ENCODE results near the gene ZC2HC1B.

The ZC2HC1B gene

DNA sequence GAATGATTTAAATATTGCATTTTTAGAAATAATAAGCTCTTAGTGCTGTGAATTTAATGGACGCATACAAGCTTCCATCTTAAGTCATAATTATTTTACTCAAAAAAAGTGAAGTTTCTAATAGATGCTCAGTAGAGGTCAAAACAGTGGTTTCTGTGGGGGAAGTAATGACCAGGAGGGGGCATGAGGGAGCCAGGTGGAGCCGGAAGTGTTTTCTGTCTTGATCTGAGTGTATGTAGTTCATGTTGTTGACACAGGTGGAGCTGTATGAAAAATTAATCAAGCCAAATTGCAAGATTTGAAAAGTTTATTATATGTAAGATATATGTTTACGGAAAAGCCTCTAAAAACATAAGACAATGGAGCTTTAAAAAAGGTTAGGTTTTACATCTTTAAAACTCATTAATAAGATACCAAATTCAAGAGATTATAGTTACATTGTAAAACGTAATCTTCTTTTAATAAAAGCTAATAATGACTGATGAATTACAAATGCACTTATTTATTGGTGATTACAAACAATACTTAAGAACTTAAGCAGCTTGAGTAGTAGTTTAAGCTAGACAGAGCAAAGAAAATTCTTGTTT lies 75.8 kb downstream of the ZC2HC1B start:
- H3K4me3 ChIP-seq (ENCODE audit: low read depth, low read length), result no peak overlapping the region
- DNase-seq (ENCODE audit: low read depth), result peak; percentile 43
- TF ChIP-seq, protein P1, sequence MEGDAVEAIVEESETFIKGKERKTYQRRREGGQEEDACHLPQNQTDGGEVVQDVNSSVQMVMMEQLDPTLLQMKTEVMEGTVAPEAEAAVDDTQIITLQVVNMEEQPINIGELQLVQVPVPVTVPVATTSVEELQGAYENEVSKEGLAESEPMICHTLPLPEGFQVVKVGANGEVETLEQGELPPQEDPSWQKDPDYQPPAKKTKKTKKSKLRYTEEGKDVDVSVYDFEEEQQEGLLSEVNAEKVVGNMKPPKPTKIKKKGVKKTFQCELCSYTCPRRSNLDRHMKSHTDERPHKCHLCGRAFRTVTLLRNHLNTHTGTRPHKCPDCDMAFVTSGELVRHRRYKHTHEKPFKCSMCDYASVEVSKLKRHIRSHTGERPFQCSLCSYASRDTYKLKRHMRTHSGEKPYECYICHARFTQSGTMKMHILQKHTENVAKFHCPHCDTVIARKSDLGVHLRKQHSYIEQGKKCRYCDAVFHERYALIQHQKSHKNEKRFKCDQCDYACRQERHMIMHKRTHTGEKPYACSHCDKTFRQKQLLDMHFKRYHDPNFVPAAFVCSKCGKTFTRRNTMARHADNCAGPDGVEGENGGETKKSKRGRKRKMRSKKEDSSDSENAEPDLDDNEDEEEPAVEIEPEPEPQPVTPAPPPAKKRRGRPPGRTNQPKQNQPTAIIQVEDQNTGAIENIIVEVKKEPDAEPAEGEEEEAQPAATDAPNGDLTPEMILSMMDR (IDR thresholded peaks at IDR 0.05; ENCODE audit: low read depth, low read length, missing control alignments), result peak; percentile 84

DNA sequence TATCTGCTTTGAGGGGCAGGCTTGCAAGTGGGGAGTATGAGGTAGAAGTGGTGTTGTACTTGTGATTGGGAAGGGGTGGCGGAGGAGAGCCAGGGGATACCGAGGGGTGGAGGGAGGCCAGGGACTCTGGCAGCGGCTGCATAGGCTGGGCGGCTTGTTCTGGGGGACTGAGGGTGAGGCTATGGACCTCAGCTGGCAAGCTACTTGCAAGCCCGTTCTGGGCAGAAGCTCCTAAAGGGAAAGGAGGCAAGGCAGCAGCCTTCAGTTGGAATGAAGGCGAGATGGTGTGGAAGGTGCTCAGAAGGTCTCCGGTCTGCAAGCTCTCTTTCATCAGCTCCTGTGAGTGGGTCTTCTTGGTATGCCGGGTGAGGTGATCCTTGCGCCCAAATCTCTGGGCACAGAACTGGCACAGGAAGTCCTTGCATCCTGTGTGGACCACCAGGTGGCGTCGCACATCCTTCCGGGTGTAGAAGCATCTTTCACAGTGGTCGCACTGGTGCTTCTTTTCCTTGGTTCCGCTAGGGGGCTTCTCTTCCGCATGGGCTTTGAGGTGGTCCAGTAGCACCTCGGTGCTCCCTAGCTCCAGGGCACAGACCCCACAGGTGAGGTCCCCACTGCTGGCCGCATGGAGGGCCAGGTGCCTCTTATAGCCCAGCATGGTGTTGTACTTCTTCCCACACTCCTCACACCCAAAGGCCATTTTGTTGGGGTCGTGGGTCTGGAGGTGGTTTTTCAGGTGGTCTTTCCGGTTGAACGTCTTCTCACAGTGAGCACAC lies 77.8 kb downstream of the ZC2HC1B start:
- TF ChIP-seq, protein P1 (IDR thresholded peaks at IDR 0.05; ENCODE audit: low read depth, low read length, missing control alignments), result peak; percentile 89
- H3K4me3 ChIP-seq (ENCODE audit: low read depth, low read length), result no peak overlapping the region
- peak; percentile 34 for DNase-seq (ENCODE audit: low read depth)

DNA sequence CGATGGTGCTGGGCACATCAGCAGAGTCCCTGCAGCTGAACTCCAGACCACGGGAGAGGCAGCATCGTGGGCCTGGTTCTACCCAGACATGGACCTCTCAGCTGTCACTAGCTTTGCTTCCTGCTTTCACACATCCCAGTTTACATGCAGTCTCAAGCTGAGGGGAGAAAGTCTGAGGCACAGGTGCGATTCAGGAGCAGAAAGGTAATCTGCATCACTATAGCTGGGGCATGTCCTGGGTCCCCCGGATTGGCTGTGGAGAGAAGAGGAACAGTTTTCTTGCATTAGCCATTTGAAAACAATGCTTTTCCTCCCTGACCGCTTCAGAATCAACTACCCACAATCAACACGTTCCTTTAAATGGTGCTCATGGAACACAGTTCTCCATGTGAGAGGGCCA lies 83.9 kb downstream of the ZC2HC1B start:
- H3K4me3 ChIP-seq (ENCODE audit: low read depth, low read length), result no peak overlapping the region

DNA sequence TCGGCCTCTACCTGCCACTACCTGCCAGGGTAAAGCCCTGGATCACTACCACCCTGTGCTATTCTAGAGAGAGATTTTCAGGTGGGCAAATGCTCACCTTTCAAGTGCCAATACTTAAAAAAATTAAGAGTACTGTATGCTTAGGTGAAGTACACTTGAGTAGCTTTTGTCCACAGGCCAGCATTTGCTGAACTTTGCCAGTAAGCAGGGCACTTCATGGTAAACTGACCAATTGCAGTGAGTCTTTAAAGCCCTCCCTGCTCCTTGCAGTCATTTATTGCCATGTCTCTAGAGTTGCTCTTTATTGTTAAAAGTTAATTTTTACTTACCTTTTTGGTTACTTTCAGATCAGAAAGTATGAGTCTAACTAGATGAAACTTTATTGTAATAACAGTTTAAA lies 85.3 kb downstream of the ZC2HC1B start:
- TF ChIP-seq, protein P1 (IDR thresholded peaks at IDR 0.05; ENCODE audit: low read depth, low read length, missing control alignments), result no peak

More for the DNA sequence above, 83.9 kb downstream of the ZC2HC1B start:
- TF ChIP-seq, protein P1 (IDR thresholded peaks at IDR 0.05; ENCODE audit: low read depth, low read length, missing control alignments), result no peak
- no peak for DNase-seq (ENCODE audit: low read depth)

DNA sequence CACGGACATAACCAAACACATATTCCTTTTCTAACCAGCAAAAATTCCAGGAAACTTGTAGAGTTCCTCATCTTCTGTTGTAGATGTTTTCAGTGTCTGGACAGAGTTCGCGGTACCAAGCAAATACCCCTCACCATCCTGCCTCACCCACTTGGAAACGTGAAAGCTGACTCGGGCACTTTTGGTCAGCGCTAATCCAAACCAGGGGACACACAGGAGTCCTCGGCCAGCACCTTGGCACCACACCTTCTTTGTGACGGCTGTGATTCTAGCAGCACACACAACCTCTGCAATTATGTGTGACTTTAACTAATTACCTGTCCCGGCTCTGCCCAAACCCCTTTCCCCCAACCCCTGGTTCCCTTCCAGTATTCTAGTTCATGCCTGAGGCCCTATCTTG lies 85.7 kb downstream of the ZC2HC1B start:
- TF ChIP-seq, protein P1 (IDR thresholded peaks at IDR 0.05; ENCODE audit: low read depth, low read length, missing control alignments), result no peak
- no peak for DNase-seq (ENCODE audit: low read depth)
- H3K4me3 ChIP-seq (ENCODE audit: low read depth, low read length), result no peak overlapping the region

More for the DNA sequence above, 85.3 kb downstream of the ZC2HC1B start:
- DNase-seq (ENCODE audit: low read depth), result no peak
- no peak overlapping the region for H3K4me3 ChIP-seq (ENCODE audit: low read depth, low read length)

DNA sequence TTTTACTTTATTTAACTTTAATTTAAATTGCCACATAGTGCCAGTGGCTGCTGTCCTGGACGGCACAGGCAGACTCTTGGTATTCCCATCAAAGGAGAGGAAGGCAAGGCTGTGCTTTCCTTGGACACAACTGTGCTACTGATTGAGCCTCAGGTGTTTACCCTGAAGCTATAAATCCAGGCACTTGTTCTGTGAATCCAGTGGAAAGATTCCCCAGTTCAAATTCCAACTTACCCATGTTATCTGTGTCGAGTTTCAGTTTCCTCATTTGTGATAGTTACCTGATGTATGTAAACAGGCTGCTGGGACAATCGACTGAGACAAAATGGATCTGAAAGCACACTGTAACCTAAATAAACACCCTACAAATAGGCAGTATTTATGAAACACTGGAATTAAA lies 86.6 kb downstream of the ZC2HC1B start:
- TF ChIP-seq, protein P1 (IDR thresholded peaks at IDR 0.05; ENCODE audit: low read depth, low read length, missing control alignments), result no peak
- no peak for DNase-seq (ENCODE audit: low read depth)
- no peak overlapping the region for H3K4me3 ChIP-seq (ENCODE audit: low read depth, low read length)
